NCI-H2029 treated with DMSO at 0.1 percent for 48 hours (cell line): ENCODE measurements around the gene RUFY4.
"Not testable (repeated sequence)": the region's sequence is repeated elsewhere in the genome, so short reads cannot be mapped to it uniquely, and the experiment has no call there.

ENCODE experiments used
- DNase-seq: peaks from one replicate; lab custom pipeline; 2025; lab: John Stamatoyannopoulos, UW

Gene RUFY4

GRCh38 chr2:218082586-218083351 lies 13.7 kb downstream of the RUFY4 start:
- no peak for DNase-seq

- no peak for DNase-seq
These were observed 14.3 kb downstream of the RUFY4 start for GRCh38 chr2:218083352-218083676.

- DNase-seq = no peak
These were observed 17.4 kb downstream of the RUFY4 start for GRCh38 chr2:218086478-218086877.

GRCh38 chr2:218089259-218089658 lies 20.2 kb downstream of the RUFY4 start:
- DNase-seq = no peak

DNA sequence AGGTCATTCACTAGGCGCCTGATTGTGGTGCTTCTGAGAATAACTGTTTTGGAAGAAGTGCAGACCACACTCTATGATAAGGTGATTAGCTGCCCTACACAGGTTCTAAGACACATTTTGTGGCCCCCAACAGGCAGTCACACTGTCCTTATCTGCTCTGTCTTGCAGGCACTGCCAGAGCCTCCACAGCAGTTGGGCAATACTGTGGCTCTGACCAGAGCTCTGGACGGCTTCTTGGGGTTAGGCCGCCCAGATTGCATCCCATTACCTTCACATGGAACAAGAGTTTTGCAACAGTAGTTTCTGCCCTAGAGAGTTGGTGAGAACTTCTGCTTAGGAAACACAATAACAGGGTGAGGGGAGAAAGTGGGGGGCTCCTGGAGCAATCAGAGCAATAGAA lies 22.7 kb downstream of the RUFY4 start:
- DNase-seq = no peak

DNA sequence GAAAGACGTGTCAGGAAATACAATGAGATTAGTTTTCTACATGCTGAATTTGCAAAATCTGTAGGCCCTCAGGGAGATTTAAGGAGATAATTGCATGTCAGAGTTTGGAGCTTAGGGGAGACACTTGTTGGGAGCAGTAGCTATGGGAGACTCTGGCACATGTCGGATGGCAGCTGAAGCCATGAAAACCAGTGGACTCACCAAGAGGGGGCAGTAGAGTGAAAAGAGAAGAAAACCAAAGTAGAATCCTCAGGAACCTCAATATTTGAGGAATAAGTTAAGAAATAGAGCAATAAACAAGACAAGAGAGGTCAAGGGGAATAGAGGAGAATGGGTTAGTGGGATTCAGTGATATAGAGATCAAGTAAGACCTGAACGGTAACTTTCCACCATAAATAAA lies 24.8 kb downstream of the RUFY4 start:
- no peak for DNase-seq

GRCh38 chr2:218095853-218096252 lies 26.8 kb downstream of the RUFY4 start:
- DNase-seq = no peak

DNA sequence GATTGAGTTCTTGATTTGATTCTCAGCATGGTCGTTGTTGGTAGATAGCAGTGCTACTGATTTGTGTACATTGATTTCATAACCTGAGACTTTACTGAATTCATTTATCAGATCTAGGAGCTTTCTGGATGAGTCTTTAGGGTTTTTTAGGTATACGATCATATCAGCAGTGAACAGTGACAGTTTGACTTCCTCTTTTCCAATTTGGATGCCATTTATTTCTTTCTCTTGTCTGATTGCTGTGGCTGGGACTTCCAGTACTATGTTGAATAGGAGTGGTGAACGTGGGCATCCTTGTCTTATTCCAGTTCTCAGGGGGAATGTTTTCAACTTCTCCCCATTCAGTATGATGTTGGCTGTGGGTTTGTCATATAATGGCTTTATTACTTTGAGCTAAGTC lies 28.9 kb downstream of the RUFY4 start:
- DNase-seq = no peak

DNA sequence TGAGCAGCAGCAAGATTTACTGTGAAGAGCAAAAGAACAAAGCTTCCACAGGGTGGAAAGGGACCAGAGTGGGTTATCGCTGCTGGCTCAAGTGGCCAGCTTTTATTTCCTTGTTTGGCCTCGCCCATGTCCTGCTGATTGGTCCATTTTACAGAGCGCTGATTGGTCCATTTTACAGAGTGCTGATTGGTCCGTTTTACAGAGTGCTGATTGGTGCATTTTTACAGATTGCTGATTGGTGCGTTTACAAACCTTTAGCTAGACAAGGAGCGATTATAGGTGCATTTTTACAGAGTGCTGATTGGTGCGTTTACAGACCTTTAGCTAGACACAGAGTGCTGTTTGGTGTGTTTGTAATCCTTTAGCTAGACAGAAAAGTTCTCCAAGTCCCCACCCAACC lies 39.8 kb downstream of the RUFY4 start:
- not testable (repeated sequence) for DNase-seq

DNA sequence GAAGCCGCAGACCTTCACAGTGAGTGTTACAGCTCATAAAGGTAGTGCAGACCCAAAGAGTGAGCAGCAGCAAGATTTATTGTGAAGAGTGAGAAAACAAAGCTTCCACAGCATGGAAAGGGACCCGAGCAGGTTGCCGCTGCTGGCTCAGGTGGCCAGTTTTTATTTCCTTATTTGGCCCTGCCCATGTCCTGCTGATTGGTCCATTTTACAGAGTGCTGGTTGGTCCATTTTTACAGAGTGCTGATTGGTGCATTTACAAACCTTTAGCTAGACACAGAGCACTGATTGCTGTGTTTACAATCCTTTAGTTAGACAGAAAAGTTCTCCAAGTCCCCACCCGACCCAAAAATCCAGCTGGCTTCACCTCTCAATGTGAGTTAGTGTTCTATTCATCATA lies 52.7 kb downstream of the RUFY4 start:
- not testable (repeated sequence) for DNase-seq

- DNase-seq = not testable (repeated sequence)
These were observed 53.2 kb downstream of the RUFY4 start for GRCh38 chr2:218122286-218122685.

GRCh38 chr2:218123986-218124385 lies 54.9 kb downstream of the RUFY4 start:
- no peak for DNase-seq

DNA sequence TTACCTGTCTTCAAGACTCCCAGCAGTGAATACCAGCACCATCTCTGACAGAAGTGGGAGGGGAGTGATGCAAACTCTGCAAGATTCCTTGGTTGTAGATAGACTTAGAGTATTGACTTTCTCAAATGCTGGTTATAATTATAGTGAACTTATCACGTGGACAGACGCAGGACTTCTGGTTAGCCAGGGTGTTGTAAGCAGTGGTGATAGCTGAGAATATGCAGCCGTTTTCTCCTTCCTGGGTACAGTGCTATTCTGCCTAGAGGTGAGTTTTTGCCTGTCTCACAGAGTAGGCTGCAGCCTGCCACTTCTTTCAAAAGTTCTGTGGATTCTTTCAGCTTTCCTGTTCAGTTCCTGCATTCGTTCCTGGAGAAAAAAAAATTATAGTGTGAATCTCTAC lies 56.0 kb downstream of the RUFY4 start:
- DNase-seq = no peak

DNA sequence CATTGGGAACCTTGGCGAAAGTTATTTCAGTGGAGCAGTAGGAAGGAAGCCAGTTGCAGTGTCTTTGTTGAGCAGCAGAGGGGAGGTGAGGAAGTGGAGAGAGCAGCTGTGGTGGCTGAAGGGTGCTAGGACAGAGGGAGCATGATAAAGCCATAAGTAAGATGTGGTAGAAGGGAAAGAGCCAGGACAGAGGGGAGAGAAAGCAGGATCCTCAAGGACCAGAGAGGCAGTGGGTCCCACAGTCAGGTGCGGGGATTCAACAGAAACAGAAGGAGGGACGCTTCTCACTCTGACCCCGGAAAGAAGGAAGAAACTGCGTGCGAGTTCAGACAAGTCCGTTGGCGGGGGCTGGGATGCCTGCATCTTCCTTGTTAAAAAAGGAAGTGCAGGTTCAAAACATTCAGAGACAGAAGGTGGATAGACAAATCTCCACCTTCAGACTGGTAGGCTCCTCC lies 56.6 kb downstream of the RUFY4 start, which contains the start of gene CXCR2:
Gene CXCR2 (plus strand): TSS at position 403 of the 455 bp plus-strand sequence. CDS start 8,774 bp downstream, outside the sequence.
- no peak for DNase-seq

DNA sequence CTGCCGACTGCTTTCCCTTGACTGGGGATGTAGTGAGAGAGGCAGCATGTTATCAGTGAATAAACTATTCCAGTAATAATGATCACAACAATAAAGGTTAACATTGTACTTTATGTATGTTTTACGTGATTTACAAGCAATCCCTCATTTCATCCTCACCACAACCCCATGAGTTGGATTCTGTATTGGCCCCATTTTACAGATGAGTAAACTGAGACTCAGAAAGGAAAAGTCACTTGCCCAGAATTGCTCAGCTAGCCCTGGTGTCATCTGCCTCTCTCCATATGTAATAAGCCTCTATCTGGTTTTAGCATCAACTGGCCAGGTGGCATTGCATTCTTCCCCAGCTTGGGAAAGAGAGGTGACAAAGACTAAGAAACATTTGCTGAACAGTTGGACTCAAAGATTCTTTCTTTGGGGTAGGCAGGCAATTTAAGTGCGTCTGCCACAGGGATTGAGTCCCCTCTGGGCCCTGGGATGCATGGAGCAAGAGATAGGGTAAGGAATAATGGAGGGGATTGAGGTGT lies 58.9 kb downstream of the RUFY4 start:
- DNase-seq = no peak

GRCh38 chr2:218128781-218129457 lies 59.9 kb downstream of the RUFY4 start:
- DNase-seq = no peak

DNA sequence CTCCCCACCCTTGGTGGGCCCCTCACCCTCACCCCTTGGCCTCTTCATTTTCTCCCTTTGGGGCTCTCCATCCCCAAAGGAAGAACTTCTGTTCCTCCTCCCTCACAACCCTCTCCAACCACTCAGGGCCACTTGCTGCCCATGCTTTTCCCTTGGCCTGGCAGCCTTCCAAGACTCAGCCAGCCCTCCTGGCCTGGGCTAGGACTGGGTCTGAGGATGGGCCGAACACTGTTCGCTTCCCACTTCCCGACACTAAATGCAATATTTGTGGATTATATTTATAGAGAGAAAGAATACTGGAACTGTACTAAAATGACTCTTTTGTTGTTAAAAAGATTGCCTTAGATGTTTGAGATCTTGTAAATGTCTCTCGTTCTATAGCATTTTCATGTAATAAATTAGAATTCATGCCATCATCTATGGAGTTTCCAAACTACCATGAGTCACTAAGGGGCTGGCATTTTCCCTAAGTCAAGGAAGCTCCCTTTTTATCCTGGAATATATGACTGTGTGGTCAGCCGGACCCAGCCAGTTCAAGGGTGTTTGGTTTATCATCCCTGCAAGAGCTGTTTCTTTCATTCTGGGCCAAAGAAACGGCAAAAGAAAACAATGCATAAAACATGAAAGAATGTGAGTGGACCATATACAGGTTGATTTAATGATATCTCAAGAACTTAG lies 60.5 kb downstream of the RUFY4 start:
- no peak for DNase-seq

- no peak for DNase-seq
These were observed 61.3 kb downstream of the RUFY4 start for GRCh38 chr2:218130377-218130776.

DNA sequence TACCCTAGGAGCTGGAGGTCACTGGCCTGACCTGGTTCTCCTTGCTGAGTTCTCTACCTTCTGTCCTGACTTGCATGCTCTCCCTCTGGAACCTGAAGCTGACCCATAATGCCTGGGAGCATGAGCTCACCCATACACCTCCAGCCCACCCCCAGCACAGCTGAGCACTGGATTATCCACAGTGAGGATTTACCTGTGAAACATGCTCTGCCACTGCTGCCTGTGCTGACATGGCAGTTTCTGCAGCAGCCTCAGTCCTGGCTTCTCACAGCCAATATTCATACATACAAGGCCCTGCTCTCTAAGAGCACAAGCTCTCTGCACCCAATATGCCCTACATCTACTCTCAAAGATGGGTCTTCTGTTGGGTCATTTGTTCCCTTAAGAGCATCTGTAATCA lies 61.8 kb downstream of the RUFY4 start:
- DNase-seq = no peak

GRCh38 chr2:218137514-218137913 lies 68.5 kb downstream of the RUFY4 start:
- no peak for DNase-seq

DNA sequence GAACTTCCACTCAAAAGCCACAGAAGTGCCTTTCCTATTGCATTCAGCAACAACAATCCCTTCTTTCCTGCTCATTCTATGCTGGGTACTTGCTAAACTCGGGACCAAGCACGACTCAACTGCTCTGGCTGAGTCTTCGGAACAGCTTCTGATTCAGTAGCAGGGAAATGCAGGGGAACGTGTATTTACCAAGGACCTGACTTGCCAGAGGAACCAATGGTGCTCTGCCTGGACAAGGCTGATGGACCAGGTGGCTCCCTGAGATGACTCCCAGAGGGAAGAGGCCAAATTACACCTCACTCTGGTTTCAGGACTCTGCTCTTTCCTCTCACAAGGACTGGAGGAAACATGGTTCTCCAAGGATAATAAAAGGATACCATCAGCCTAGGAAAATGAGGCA lies 69.0 kb downstream of the RUFY4 start:
- DNase-seq = no peak
